COLO668 (cell line): ENCODE results near the gene GRK5.
"Not testable (repeated sequence)": the region's sequence is repeated elsewhere in the genome, so short reads cannot be mapped to it uniquely, and the experiment has no call there.

ENCODE experiments used
- DNase-seq: peaks from one replicate; lab custom pipeline; 2025; ENCODE audit not compliant: unreplicated experiment; lab: John Stamatoyannopoulos, UW

GRK5 gene

DNA sequence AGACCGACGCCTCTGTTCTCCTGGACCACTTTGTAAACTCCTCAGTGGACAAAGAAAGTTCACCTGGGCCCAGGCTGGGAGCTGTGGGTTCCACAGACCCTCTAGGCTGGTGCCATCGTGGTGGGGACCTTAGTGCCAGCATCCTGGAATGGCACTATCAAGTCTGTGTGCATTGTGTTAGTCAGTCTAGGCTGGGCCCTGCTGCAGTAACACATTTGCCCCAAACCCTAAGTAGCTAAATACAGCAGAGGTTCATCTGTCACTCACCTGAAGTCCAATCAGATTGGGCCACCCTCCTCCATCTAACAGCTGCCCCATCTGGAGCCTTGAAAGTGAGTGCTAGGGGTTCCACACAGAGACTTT lies 224.4 kb downstream of the GRK5 start:
- no peak for DNase-seq

DNA sequence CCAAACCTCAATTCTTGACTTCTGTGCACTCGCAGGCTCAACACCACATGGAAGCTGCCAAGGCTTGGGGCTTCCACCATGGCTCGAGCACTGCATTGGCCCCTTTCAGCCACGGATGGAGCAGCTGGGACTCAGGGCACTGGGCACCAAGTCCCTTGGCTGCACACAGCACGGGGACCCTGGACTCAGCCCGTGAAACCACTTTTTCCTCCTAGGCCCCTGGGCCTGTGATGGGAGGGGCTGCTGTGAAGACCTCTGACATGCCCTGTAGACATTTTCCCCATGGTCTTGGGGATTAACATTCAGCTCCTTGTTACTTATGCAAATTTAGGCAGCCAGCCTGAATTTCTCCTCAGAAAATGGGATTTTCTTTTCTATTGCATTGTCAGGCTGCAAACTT lies 227.6 kb downstream of the GRK5 start:
- not testable (repeated sequence) for DNase-seq

DNA sequence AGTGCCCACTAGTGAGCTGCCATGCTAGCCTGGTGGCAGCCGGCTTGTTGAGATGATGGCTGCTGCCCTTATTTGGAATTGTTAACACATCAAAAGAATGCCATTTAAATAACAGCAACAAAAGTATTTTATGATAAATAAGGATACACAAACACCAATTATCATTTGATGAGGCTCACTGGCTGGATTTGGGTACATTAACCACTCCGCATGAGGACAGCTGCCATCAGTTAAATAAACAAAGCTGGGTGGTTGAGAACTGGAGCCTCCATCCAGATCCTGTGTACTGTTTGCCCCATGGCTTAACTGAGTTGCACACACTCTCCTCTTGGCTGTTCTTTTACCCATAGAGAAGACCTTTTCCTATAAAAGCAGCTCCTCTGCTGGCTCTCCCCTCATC lies 231.3 kb downstream of the GRK5 start:
- DNase-seq = no peak

DNA sequence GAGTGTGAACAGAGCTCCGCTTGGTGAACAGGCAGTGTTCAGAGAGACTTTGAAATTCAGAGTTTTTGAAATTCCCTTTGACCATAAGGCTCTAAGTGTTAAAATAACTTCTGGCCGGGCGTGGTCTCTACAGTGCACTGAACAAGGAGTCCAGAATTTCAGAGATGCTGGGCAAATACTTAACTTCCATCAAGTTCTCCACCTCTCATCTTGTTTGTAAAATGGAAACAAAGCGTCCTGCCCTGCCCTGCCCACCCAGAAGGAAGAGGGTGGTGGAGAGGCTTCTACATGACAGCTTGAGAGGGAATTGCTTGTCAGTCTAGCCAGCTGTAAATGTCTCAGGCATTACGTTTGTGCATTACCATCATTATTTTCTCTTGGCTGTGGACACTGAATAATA lies 232.6 kb downstream of the GRK5 start:
- DNase-seq = no peak

DNA sequence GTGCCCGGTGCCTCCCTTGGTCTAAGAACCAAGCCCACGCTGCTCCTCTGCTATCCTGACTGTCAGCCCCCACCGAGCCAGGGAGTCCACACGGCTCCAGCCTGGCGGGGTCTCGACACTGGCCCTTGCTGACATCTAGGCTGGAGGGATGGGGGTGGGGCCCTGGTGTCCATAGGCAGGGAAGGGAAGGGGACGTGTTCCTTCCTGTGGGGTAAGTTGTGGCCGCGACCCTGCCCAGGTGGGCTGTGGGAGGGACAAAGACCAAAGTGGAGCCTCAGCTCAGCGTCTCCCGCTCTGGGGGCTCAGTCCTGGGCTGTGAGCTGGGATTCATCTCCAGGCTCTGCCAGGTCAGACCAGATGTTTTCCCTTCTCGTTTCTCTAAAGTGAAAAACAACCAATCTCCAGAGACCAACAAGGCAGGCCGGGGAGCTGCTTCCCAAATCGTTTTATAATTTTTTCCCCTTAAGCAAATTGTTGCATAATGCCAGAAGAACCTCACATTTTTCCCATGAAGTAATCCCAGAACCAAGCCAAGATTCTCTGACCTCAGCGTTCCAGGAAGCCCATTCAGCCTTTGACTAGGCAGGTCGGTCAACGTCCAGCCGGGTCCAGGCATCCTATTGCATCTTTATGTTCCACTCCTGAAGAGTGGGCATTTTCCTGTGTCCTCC lies 233.9 kb downstream of the GRK5 start:
- no peak for DNase-seq

DNA sequence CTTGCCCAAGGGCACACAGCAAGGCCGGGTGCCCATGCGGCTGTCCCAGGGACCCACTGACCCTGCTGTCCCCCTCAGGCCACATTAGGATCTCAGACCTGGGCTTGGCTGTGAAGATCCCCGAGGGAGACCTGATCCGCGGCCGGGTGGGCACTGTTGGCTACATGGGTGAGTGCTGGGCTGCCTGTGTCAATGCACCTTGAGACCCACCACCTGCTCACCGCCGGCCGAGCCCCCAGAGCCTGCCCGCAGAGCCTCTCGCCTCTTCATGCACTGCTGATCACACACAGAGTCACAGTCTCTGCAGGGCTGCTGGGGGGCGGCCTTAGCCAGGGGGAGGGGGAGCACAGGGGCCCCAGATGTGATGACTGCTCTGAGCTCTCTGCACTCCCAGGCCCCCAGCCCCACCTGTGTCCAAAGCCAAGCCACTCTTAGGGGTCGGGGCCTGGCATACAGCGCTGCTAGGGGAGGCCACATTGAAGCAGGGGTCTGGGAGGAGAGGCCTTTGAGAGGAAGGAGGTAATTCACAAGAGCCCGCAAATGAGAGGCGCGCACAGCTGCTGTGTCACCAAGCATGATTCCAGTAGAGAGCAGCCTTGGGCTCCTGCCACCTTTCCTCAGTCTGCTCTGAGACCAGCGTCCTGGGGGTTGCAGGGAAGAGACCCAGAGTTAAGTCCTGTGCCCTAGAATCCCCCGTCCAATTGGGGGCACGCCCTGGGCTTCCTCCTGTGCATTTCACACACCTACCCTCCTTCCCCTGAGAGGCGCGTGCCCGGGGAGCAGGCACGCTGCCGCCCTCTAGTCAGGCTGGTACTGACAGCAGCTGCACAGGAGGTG lies 234.8 kb downstream of the GRK5 start:
- no peak for DNase-seq

DNA sequence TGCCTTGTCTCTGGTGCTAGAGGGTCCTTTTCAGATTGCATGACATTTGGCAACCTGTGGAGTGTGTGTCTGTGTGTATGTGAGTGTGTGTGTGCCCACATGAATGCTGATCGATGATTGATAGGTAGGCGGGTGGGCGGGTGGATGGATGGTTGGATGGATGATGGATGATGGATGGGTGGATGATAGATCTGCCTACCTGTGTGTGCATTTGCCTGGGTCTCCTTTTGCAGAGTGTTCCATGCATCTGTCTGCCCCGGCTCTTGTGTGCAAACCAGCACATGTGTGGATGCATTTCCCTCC lies 235.3 kb downstream of the GRK5 start:
- no peak for DNase-seq

DNA sequence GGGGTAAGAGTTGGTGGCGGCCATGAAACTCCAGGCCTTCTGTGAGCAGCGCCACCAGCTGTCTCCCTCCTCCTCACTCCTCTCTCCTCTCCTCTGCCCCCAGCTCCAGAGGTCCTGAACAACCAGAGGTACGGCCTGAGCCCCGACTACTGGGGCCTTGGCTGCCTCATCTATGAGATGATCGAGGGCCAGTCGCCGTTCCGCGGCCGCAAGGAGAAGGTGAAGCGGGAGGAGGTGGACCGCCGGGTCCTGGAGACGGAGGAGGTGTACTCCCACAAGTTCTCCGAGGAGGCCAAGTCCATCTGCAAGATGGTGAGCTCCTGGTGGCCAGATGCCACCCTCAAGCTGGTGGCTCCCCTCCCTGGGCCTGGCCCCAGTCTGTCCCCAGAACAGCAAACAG lies 236.1 kb downstream of the GRK5 start:
- DNase-seq = no peak

DNA sequence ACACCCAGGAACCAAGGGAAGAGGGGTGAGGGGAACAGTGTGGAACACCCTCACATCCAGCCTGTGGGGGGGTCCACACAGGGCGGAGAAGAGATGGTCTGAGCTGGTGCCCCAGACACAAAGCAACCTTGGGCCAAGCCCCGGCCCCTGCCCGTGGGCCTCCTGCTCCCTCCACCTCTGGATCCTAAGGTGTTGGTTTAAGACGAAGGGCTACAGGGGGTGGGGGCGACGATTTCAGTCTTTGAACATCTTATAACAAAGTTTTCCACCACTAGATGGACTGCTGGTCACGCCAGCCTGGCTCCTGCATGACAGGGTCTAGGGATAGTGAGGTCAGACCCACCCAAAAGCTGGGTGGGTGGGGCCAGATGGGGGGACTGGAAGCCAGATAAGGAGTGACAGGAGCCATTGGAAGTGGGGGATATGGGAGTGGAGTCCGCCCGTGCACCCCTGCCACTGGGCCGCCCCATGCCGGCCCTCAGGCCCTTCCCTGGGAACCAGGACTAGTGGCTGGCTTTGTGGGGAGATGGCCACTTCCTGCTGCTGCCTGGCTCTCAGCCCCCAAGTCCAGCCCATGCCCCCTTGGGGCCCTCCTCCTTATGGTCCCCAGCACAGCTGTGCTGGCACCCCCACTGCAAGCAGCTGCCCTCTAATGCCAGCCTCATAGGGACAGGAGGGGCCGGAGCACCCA lies 236.7 kb downstream of the GRK5 start:
- DNase-seq = no peak

DNA sequence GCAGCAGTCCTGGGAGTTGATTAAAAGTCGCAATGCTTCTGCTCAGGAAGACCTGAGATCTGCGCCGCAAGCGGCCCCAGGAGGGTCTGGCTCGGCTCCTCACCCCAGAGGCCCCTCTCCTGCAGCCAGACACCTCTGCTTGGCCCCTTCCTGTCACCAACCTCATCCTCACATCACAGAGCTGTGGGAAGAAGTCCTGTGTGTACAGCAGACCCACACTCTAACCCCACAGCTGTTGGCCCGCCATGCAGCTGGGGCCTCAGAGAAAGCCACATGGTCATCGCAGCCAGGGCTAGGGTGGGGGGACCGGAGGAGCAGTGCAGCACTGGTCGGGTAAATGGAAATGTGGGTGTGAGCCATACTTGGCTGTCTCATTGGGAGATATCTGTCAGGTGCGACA lies 237.5 kb downstream of the GRK5 start:
- DNase-seq = no peak

DNA sequence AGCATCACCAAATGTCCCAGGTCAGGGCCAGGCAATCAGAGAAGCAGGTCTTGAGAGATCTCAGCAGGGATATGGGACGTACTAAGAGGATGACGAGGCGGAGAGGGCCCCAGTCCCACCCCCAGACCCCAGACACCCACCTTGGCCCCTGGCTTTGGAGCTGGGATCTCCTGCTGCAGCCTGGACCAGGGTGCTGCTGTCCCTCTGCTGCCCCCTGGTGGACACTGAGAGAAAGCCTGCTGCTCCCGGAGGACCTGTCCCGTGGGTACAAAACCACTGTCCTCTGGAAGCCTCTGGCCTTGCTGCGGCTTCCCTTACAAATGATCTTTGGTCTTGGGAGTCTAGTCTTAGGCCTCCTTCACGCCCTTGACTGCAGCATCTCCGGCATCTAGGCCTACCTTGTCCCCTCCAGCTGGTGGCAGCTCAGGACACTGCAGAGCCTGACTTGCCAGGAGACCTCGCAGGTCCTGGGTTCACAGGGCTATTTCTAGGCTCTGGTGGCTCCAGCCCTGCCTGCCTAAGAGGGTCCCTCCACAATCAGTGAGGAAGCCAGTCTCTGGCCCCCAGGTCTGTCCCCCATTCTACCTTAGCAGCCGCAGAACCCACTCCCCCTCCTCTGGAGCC lies 238.1 kb downstream of the GRK5 start:
- DNase-seq = peak; percentile 70

DNA sequence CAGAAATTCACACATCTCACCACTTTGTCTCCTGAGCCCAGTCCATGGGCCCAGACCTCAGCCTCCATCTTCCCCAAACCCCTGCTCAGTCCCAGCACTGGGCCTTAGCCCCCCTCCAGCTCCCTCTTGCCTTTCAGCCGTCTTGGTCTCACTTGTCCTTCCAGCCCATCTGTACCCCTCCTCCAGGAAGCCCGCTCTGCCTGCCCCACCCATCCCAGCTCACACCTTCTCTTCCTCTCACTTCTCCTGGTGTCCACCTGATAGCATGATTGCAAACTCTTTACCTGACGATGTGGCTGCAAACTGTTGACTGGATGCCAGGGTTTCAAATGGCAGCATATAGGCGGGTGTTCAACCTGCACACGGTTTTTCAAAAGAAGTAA lies 238.6 kb downstream of the GRK5 start:
- no peak for DNase-seq

DNA sequence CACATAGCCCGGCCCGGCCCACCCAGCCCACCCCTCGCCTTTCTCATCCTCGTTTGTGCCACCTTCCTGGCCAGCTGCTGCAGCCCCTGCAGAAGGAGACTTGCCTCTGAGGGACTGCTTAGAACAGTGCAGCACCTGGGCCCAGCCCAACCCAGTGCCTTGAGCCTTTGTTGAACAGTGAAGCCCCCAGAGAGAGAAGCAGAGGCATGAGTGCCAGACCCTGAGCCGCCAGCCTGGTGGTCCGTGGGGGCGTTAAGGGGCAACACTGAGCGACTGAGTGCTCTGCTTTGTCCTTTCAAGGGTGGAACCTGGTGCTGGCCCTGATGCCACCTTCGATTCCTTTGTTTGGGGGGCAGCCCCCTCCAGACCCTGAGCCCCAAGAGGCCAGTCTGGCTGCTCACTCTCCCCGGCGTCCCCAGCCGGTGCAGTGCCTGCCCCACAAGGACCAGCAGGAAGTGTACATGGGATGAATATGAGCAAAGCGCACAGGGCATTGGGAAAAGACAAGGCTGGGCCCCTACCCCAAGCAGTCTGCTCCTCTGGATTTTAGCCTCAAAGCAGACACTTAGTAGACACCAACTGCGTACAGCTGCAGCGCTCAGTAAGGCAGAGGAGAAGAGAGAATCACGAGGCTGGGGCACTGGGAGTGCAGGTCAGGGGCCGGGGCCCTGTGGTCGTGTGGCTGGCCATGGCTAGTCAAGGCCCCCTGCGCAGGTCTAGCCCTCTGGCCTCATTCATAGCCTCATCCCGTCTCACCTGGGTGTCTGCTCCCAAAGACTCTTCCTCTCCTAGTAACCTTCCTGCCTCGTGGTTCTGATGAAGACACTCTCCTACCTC lies 239.3 kb downstream of the GRK5 start:
- DNase-seq = no peak

DNA sequence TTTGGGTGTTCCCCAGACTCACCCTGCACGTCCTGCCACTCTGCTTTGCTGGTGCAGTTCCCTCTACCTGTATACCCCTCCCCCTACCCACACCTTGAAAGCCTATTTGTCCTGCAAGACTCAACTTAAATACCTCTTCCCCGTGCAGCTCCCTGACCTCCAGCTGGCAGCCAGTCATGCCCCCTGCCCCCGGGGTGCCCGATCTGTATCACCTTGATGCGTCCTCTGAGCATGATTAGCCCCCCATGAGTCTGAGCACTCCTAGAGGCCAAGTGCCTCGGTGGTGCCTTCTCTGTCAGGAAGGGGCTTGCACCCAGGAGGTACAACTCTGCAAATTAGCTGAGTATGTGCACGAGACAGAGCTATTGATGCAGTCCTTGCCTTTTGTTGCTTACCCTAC lies 240.1 kb downstream of the GRK5 start:
- DNase-seq = no peak

DNA sequence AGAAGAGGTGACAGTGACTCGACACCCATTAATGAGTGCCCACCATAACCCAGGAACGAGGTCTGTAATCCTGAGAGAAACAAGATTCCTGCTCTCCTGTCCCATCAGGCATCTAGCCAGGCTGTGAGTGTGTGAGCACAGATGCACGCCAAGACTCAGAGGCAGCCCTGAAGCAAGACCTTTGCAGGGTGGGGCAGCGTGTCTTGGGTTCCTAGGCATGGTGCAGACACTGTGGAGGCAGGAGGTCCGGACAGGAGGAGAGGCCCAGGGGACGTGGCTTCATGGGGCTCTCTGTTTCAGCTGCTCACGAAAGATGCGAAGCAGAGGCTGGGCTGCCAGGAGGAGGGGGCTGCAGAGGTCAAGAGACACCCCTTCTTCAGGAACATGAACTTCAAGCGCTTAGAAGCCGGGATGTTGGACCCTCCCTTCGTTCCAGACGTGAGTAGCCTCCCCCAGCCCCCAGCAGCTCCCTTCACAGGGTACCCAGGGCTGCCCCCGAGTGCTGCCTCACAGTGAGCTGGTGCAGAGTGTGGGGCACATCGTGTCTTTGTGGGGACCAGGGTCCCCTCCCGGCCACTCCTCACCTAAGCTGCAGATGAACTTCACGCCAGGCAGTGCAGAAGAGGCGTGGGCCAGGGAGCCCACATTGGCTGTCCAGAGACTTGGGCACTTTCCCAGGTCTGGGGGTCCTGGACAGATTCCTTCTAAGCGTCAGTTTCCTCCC lies 240.6 kb downstream of the GRK5 start:
- no peak for DNase-seq

DNA sequence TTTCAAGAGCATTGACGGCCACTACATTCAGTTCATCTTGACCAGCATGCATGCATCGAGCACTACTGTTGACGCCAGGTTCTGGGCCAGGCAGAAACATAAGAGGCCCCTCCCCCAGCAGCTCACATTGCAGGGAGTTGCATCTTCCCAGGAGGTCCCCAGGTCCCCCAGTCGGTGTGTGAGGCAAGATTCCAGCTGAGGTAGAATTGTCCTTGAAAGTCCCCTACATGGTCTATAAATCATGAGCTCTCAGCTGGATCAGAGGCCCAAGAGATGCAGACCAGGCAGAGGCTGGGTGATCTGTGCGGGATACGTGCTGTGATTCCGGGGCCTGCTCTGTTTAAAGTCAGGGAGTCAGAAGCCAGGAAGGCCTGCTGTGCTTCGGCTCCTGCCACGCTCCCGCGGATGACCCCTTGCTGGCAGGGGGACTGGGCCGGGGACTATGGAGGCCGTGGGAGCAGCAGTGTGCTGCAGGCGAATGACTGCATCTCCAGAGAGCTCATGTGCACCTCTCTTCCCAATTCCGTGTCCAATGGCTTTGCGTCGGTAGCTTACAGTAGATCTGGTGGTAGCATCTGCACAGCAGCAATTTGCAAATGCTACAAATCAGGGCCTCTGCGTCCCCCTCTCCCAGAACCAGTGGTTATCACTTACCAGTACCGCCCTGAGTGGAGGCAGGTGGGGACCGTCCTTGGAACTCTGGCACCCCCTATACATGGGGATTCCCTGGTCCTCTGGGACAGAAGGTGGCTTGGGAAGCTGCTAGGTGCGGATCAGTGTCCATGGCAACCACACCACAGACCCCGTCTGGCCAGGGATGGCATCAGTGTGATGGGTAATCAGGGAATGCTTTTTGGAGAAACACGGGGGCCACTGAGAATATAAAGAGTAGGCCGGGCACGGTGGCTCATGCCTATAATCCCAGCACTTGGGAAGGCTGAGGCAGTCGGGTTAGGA lies 241.5 kb downstream of the GRK5 start:
- no peak for DNase-seq

DNA sequence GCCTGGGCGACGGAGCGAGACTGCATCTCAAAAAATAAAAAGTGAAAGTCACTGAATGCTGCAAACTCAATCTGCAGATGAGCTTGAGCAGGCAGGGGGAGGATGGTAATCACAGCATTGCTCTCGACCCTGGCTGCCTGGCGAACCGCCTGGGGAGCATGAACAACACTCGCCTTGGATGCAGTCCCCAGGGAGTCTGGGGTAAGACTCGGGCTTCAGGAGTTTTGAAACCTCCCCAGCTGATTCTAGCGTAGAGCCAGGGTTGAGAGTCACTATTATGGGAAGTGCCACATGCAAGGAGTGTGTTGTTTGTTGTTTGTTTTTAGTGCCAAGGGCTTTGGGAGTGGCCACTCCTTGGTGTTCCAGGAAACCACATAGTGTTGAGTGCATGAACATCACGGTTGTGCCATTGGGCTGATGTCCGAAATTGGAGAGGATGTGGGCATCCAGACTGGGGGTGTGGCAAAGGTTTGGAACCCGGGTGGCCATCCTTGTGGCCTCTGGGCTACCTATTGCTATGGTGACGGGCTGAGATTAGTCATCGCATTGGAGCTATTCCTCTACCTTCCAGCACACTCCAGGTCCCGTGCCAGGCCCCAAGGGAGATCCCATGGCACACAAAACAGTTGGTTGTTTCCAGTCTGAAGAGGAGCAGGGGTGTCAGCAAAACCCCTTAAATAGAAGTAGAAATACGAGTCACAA lies 242.5 kb downstream of the GRK5 start:
- DNase-seq = no peak

DNA sequence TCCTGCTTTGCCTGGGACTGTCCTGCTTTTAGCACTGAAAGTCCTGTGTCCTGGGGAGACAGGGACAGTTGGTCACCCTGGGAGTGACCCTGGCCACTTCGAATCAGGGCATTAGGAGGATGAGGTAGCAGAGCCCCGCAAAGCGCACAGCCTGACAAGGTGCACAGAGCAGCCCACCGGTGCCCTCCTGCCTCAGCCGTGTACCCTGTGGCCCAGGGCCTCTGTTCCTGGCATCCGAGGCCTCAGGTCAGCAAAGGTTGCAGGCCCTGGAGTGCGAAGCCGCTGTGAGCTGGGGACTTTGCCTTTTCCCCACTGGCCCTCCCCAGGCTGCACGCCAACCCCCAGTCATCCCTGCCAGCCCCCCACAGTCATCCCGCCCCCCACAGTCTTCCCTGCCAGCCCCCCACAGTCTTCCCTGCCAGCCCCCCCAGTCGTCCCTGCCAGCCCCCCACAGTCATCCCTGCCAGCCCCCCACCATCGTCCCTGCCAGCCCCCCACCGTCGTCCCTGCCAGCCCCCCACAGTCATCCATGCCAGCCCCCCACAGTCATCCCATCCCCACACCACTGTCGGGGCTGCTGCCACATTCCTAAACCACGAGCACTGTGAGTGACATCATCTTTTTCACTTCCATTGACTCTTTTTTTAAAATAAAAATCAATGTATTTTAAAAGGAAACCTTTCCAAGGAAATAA lies 243.4 kb downstream of the GRK5 start:
- no peak for DNase-seq
